ENCODE data around the gene TMEM14C. TPM values are rescaled to one million over a fixed set of nuclear protein-coding genes. Genes with fewer than 3 reads are reported as not detected.

Gene TMEM14C
- total RNA-seq, 1 donor from 2014 or later: 34.2 TPM

- no peak for DNase-seq
These were observed 40.1 kb downstream of the TMEM14C start for GRCh38 chr6:10763006-10763405.

DNA sequence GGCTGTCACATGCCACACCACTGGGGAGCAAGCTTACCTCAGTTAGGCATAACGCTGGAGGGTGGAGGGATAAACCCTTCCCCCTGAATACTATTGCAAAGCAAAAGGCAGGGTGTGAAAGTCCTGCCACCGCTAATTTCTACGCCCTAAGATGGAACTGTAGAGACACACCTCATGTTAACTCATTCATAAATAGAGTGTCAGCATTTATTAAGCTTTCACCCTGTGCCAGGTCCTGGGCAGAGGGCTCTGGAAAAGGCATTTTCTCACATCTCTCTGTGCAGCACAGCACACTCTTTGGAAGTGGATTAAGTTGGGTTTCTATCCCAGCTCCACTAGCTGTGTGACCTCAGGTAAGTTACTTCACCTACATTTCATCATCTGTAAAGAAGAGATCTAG lies 46.5 kb downstream of the TMEM14C start:
- no peak for DNase-seq

DNA sequence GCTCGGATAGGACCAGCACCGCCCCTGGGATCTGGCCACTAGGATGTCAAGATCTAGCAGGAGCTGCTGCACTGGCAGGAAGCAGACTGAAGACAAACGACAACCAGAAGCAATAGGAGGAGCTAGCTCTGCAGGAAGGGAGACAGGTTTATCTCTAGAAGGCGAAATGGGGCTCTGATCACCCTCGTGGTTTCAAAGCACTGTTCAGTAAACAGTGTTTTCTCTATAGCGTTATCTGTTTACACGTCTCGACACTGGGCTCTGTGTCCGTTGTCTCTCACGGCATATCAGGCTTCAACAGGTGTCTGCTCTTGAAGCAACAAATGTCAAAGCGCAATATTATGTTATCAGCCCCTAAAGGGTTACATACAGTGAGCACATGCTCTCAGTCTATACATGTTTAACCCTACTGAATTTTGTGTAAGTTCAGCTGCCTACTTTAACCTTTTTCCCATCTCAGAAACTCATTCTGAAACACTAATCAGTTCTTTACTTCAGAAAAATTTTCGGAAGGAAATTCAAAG lies 48.6 kb downstream of the TMEM14C start:
- DNase-seq: no peak

- DNase-seq: no peak
These were observed 55.4 kb downstream of the TMEM14C start for GRCh38 chr6:10778230-10778629.

- DNase-seq: no peak
These were observed 56.2 kb downstream of the TMEM14C start for GRCh38 chr6:10779076-10779475.

Small RNA genes lying within 50 kb of the gene (small RNA-seq; reads per million reads assigned to genes)
- gene RF00019: not detected
- gene RNA5SP203: not detected

Other genes with a start within 250 kb of the TMEM14C start
- 14.8 TPM for gene GCNT2, start 201.7 kb upstream of the TMEM14C start, total RNA-seq
- gene C6orf52, start 28.5 kb upstream of the TMEM14C start, total RNA-seq: 1.7 TPM
- 22.1 TPM for gene PAK1IP1, start 28.1 kb upstream of the TMEM14C start, total RNA-seq
- gene TMEM14B, start 24.7 kb downstream of the TMEM14C start, total RNA-seq: 48.8 TPM
- gene MAK, start 115.5 kb downstream of the TMEM14C start, total RNA-seq: 0.16 TPM
- not detected for gene GCM2, start 159.0 kb downstream of the TMEM14C start, total RNA-seq
- 9.8 TPM for gene SYCP2L, start 164.0 kb downstream of the TMEM14C start, total RNA-seq

Measured in occipital lobe (tissue), 3 donors.